NCI-H226 (cell line): ENCODE results near the gene NOL4L.

Experiments
- DNase-seq: peaks from one replicate; pipeline ENCODE4 v3.0.0-alpha.2; 2015

The NOL4L gene, protein sequence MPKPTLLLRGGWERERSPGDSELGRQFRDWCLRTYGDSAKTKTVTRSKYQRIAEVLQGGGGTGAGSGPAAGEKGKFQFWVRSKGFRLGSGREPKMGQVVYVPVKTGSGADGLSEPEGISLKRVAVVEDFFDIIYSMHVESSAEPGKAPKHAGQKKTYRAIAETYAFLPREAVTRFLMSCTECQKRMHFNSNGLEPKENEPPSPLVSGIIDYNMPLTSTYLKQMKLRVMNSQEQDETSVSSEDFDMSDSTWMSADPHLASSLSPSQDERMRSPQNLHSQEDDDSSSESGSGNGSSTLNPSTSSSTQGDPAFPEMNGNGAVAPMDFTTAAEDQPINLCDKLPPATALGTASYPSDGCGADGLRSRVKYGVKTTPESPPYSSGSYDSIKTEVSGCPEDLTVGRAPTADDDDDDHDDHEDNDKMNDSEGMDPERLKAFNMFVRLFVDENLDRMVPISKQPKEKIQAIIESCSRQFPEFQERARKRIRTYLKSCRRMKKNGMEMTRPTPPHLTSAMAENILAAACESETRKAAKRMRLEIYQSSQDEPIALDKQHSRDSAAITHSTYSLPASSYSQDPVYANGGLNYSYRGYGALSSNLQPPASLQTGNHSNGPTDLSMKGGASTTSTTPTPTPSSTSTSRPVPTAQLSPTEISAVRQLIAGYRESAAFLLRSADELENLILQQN

GRCh38 chr20:32585011-32585585, at the start of gene NOL4L:
NOL4L (minus strand) TSS chr20:32585333; CDS start chr20:32584890, 443 bp downstream.
- DNase-seq: peak; percentile 56

GRCh38 chr20:32634041-32634805, 49.1 kb upstream of the NOL4L start:
- no peak for DNase-seq

DNA sequence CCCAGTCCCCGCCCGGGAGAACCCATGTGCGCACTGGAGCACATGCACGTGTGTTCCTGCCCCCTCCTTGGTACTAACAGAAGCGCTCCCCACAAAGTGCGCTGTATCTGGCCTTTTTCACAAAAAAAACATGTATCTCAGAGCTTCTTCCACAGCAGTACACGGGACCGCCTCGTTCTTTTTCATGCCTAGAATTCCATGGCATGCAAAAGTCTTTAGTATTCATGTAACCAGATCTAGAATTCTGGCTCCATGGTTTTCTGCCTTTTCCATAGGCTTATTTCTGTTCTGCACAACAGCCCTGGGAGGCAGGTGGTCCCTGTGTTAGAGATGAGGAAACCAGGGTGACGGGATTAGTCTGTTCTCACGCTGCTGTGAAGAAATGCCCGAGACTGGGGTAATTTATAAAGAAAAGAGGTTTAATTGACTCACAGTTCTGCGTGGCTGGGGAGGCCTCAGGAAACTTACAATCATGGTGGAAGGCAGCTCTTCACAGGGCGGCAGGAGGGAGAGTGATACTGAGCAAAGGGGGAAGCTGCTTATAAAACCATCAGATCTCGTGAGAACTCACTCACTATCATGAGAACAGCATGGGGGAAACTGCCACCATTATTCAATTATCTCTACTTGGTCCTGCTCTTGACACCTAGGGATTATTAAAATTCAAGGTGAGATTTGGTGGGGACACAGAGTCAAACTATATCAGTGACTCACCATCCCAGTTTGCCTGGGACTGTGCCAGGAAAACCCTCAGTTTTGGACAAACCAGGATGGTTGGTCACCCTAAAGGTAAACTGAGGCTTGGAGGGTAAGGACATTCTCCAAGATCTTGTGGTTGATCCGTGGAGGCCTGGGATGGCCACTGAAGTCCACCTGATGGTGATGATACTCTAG, 47.6 kb upstream of the NOL4L start:
- DNase-seq: no peak

- DNase-seq: no peak
Measured at GRCh38 chr20:32631933-32632460, 46.9 kb upstream of the NOL4L start.

GRCh38 chr20:32629813-32630212, 44.7 kb upstream of the NOL4L start:
- DNase-seq: no peak

DNA sequence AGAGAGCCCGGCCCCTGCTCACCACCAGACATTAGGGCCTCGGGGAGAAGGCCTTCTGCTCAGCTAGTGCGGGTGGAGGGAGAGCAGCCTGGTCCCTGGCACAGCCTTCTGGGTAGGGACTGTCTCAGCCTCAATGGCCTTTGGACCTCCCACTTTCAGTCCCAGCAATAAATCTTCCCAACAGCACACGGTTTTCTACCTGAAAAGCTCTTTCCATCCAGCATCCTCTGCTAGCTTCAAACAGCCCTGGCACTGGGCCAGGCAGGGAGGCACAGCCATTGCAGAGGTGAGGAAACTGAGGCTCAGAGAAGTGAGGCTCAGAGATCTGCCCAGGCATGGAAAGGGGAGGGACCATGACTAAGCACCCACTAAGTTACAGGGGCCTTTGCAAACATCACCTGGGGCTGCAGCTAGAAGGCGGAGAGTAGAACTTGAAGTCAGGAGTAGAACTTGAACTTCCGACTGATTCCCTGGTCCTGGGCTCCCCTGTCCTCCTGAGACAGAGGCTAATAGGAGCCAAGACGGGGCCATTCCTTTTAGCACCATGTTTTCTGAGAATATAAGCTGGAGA, 43.9 kb upstream of the NOL4L start:
- no peak for DNase-seq

DNA sequence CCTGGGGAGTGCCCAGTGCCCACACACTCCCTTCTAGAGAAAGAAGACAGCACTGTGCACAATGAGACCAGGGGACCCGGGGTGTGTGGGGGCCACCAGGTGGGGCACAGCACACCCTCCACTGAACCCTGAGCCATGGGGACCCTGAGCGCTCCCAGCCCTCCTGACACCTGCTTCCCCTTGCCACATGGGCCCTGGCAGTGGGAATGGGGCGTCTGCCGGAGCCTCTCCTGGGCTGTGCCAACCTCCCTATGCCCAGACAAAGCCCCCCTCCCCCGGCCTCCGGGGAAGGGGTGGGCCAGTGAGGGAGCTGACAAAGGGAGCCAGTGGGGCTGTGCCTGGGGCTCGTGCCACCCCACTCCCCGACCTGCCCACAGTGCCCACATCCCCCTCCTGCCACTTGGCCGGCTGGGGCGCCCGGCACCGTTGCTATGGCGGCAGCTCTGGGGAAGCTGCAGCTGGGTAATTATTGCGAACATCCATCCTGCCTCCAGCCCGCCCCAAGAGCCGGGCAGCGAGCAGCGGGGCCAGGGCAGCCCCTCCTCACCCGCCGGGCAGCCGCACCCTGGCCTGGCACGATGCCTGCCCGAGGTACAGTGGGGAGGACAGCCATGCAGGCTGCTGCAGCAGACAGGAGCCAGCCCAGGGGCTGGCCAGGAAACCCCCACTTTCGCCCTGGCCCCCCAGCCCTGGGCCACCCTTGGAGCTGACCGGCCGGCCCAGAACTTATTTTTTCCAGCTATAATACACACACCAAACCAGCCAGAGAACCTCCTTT, 41.9 kb upstream of the NOL4L start:
- peak; percentile 15 for DNase-seq

DNA sequence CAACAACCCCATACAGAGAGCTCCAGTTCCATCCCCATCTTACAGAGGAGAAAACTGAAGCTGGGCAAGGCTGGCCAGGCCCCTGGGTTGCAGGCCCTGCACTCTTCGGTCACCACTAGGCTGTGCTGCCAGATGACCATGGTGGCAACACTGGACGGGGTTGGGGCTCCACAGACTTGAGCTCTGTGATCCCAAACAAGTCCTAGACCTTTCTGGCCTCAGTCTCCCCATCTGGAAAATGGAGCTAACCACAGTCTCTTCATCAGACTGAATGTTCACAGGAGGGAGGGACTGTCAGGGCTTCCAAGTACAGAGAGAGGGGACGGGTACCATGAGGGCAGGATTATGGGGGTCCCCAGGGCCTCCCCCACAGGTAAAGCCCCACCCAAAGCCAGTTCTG, 41.3 kb upstream of the NOL4L start:
- no peak for DNase-seq

GRCh38 chr20:32625996-32626395, 40.9 kb upstream of the NOL4L start:
- no peak for DNase-seq

DNA sequence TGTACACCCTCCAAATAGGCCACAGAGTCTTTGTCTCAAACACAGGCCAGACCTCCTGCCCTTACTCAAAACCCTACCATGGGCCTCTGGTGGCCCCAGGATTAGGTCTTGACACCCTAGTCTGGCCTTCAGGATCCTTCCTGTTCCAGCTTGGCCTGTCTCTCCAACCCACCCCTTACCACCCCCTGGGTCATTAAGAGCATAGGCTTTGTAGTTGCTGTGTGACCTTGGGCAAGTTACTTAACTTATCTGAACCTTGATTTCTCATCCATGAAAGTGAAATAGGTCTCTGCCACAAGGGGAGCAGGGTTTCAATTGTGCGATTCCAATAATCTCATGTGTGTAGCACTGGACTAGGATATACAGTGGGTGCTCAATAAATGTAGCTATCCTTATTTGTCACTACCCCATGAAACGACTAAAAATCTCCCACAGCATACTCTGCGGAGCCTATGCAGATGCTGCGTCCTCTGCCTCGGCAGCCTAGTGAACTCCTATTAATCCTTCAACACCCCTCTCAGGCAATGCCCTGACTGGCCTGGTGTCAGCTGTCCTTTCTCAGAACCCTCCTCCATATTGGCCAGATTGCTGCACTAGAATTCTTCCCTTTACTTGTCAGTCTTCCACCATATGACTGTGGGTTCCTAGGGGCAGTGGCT, 39.7 kb upstream of the NOL4L start:
- no peak for DNase-seq

DNA sequence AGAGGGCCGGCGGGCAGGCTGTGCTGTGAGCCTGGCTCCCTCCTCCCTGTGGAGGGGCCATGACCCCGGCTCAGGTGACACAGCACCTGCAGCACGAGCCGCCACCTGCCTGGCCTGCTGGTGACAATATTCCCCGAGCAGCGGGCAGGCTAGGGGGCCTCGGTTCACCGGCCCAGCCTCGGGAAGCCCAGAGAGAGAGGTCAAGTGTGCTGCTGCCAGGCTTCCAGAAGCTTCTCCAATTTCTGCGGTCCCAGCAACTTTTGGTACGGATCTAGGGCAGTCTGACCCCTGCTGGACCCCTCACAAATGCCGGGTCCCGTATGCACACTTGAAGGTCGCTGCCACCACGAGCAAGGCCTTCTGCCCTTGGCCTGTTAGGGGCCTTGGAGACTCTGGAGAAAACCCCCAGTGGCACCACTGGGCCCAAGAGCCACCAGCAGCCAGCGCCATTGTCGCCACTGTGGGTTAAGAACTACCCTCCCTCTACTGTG, 38.6 kb upstream of the NOL4L start:
- no peak for DNase-seq

- no peak for DNase-seq
Measured at GRCh38 chr20:32622585-32623468, 37.7 kb upstream of the NOL4L start.

- DNase-seq: no peak
Measured at GRCh38 chr20:32621891-32622584, 36.9 kb upstream of the NOL4L start.

GRCh38 chr20:32621071-32621890, 36.1 kb upstream of the NOL4L start:
- DNase-seq: no peak

GRCh38 chr20:32619586-32619985, 34.5 kb upstream of the NOL4L start:
- DNase-seq: no peak

- DNase-seq: no peak
Measured at GRCh38 chr20:32614772-32615171, 29.6 kb upstream of the NOL4L start.

GRCh38 chr20:32614303-32614702, 29.2 kb upstream of the NOL4L start:
- no peak for DNase-seq
